Astrocyte (in vitro differentiated cells and primary cell): ENCODE data around the gene POLD2.

ENCODE experiments used
- CTCF ChIP-seq: IDR thresholded peaks from 2 replicates; pipeline ENCODE4 v1.5.1; 2011; ENCODE audit warnings: low read depth, mild to moderate bottlenecking, inconsistent platforms, low read length, moderate library complexity; ENCODE audit not compliant: insufficient read depth
- EZH2 ChIP-seq: IDR thresholded peaks from 2 replicates; pipeline ENCODE4 v1.6.1; 2012; ENCODE audit warnings: mild to moderate bottlenecking, low read length, inconsistent platforms; ENCODE audit not compliant: insufficient read depth

DNA sequence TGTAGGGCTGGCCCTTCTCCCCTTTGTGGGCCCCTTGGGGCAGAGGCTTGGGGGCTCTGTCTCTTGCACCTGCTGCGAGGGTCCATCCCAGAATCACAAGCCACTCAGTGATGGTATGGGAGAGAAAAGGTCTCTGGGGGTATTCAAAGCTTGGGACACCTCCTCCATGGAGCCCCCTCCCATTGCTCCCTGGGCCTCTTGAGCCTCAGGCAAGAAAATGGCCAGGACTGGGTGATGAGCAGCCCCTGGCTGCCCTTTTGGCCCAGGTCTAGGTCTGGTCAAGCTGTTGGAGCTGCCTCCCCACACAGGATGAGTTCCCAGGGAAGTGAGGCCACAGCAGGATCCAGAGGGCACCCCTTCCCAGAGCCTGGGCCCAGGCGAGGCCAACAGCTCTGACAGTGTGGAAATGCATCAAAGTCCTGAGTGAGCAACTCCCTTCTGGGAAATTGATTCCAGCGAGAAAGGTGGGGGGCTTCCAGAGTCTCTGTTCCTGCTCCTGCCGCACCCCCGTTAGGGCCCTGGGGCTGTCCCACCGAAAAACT lies 21.1 kb upstream of the POLD2 start:
- no peak for TF ChIP-seq EZH2
- TF ChIP-seq CTCF, result no peak
